Neural cell (in vitro differentiated cells): ENCODE measurements around the gene FGF14. TPM values are rescaled to one million over a fixed set of nuclear protein-coding genes. Genes with fewer than 3 reads are reported as not detected.

Experiments
- H2AFZ ChIP-seq: fragments of 200-600, 300-800 bp; sonication (generic), shearing (Covaris generic); 2 replicates; pipeline ENCODE4 v1.6.0; 2014; ENCODE audit warnings: low read depth, mild to moderate bottlenecking, antibody characterized with exemption, low read length, moderate library complexity
- H3F3A ChIP-seq: fragments of 200-600 bp; shearing (Covaris generic); 2 replicates; pipeline ENCODE4 v1.6.1; 2016; ENCODE audit warnings: mild to moderate bottlenecking, moderate library complexity, mixed read lengths, antibody characterized with exemption, low read length; ENCODE audit not compliant: insufficient read depth, poor library complexity, severe bottlenecking
- H3K27ac ChIP-seq: fragments of 200-600, 300-800 bp; sonication (generic), shearing (Covaris generic); 2 replicates; pipeline ENCODE4 v1.5.1; 2014; ENCODE audit warnings: mild to moderate bottlenecking, low read length, moderate library complexity
- H3K27me3 ChIP-seq: fragments of 300-800, 200-600 bp; sonication (generic), shearing (Covaris generic); 2 replicates; pipeline ENCODE4 v1.6.0; 2014; ENCODE audit warnings: mild to moderate bottlenecking, low read depth, low read length, moderate library complexity; ENCODE audit not compliant: insufficient read depth
- H3K36me3 ChIP-seq: fragments of 300-800, 200-600 bp; sonication (generic), shearing (Covaris generic); 2 replicates; pipeline ENCODE4 v1.5.1; 2014; ENCODE audit warnings: mild to moderate bottlenecking, antibody characterized with exemption, low read length, moderate library complexity; ENCODE audit not compliant: insufficient read depth
- H3K4me2 ChIP-seq: fragments of 300-800, 200-600 bp; sonication (generic), shearing (Covaris generic); 2 replicates; pipeline ENCODE4 v1.6.0; 2014; ENCODE audit warnings: mild to moderate bottlenecking, low read length
- H3K4me3 ChIP-seq: fragments of 300-800, 200-600 bp; sonication (generic), shearing (Covaris generic); 2 replicates; pipeline ENCODE4 v1.5.1; 2014; ENCODE audit warnings: mild to moderate bottlenecking, low read length, moderate library complexity
- H3K79me2 ChIP-seq: fragments of 200-600 bp; shearing (Covaris generic); replicated peaks from 2 replicates; pipeline ENCODE4 v1.6.0; 2014; ENCODE audit warnings: mild to moderate bottlenecking, low read length, moderate library complexity; ENCODE audit not compliant: insufficient read depth
- H3K9ac ChIP-seq: fragments of 300-800, 200-600 bp; sonication (generic), shearing (Covaris generic); 2 replicates; pipeline ENCODE4 v1.6.1; 2016; ENCODE audit warnings: mild to moderate bottlenecking, low read length, mixed read lengths
- H3K9me2 ChIP-seq: fragments of 200-600 bp; shearing (Covaris generic); 2 replicates; pipeline ENCODE4 v1.6.1; 2016; ENCODE audit warnings: mild to moderate bottlenecking, low read length, mixed read lengths; ENCODE audit not compliant: insufficient read depth
- H3K9me3 ChIP-seq: fragments of 200-600, 300-800 bp; sonication (generic), shearing (Covaris generic); 2 replicates; pipeline ENCODE4 v1.6.1; 2016; ENCODE audit warnings: mild to moderate bottlenecking, mixed run types, low read length, moderate library complexity, mixed read lengths
- H4K20me1 ChIP-seq: fragments of 200-600 bp; shearing (Covaris generic); 2 replicates; pipeline ENCODE4 v1.6.1; 2016; ENCODE audit warnings: mild to moderate bottlenecking, mixed run types; ENCODE audit not compliant: insufficient read depth
- EP300 ChIP-seq: fragments of 450-650 bp; conservative IDR thresholded peaks from 2 replicates; pipeline ENCODE4 v1.6.1; 2014; ENCODE audit warnings: antibody characterized with exemption, mild to moderate bottlenecking, moderate library complexity; ENCODE audit not compliant: poor library complexity, severe bottlenecking
- EZH2 ChIP-seq: fragments of 200-600, 300-800 bp; shearing (Covaris generic), sonication (generic); IDR thresholded peaks from 2 replicates; pipeline ENCODE4 v1.6.1; 2014; ENCODE audit warnings: antibody characterized with exemption, low read length, borderline replicate concordance, mild to moderate bottlenecking; ENCODE audit not compliant: insufficient read depth, poor library complexity, severe bottlenecking
- MXI1 ChIP-seq: fragments of 450-650 bp; conservative IDR thresholded peaks from 2 replicates; pipeline ENCODE4 v1.6.1; 2014; ENCODE audit warnings: antibody characterized with exemption, mild to moderate bottlenecking; ENCODE audit not compliant: poor library complexity, severe bottlenecking
- RAD21 ChIP-seq: fragments of 450-650 bp; conservative IDR thresholded peaks from 2 replicates; pipeline ENCODE4 v1.6.1; 2014; ENCODE audit warnings: antibody characterized with exemption, mild to moderate bottlenecking, moderate library complexity
- SMC3 ChIP-seq: fragments of 450-650 bp; conservative IDR thresholded peaks from 2 replicates; pipeline ENCODE4 v1.6.1; 2014; ENCODE audit warnings: antibody characterized with exemption, mild to moderate bottlenecking, moderate library complexity; ENCODE audit not compliant: poor library complexity
- TAF1 ChIP-seq: IDR thresholded peaks from 2 replicates; pipeline ENCODE4 v1.6.1; 2012; ENCODE audit warnings: low read depth
- polyA plus RNA-seq: library from polyadenylated mRNA; depleted of rRNA; stranded (reverse); fragments of >200 nt; gene quantifications from 2 replicates; pipeline ENCODE4 v1.2.3, GENCODE V29; 2014
- TF ChIP-seq, protein P1 (sequence below): fragments of 450-650 bp; IDR thresholded peaks from 2 replicates; pipeline ENCODE4 v1.5.1; 2014; ENCODE audit warnings: antibody characterized with exemption, mild to moderate bottlenecking, moderate library complexity; ENCODE audit not compliant: poor library complexity, severe bottlenecking
- TF ChIP-seq, protein P2 (sequence below): IDR thresholded peaks from 2 replicates; pipeline ENCODE4 v1.6.1; 2012; ENCODE audit warnings: borderline replicate concordance

The FGF14 gene
- polyA plus RNA-seq, 1 donor from 2014 or later: 36.4 TPM

DNA sequence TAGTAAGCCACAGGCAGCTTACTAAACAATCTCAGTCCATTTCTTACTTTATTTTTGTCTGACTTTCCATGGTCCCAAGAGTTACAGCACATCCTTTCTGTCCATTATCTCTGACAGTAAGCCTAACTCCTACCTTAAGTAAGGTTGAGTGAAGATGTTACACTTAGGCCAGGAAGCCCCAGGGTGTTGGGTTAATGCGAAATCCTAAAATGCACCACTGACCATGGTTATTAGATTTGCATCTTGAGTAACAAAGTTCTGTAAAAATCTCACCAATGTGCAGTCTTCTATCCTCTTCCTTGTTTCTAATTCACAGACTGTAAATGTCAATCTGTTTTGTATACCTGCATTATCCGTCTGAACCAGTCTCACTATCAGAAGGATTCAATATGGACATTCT lies 462.5 kb downstream of the FGF14 start:
- H3K79me2 ChIP-seq: no peaks in the 10 kb centered on the region
- H4K20me1 ChIP-seq: no peaks in the 10 kb centered on the region
- no peaks in the 10 kb centered on the region for H3K36me3 ChIP-seq
- no peak overlapping the region for H3K27ac ChIP-seq
- H2AFZ ChIP-seq: no peak overlapping the region
- H3K9me2 ChIP-seq: no peaks in the 10 kb centered on the region
- H3F3A ChIP-seq: no peaks in the 10 kb centered on the region
- H3K4me2 ChIP-seq: no peak overlapping the region
- H3K9ac ChIP-seq: no peak overlapping the region
- H3K4me3 ChIP-seq: no peak overlapping the region
- TF ChIP-seq, protein P1, sequence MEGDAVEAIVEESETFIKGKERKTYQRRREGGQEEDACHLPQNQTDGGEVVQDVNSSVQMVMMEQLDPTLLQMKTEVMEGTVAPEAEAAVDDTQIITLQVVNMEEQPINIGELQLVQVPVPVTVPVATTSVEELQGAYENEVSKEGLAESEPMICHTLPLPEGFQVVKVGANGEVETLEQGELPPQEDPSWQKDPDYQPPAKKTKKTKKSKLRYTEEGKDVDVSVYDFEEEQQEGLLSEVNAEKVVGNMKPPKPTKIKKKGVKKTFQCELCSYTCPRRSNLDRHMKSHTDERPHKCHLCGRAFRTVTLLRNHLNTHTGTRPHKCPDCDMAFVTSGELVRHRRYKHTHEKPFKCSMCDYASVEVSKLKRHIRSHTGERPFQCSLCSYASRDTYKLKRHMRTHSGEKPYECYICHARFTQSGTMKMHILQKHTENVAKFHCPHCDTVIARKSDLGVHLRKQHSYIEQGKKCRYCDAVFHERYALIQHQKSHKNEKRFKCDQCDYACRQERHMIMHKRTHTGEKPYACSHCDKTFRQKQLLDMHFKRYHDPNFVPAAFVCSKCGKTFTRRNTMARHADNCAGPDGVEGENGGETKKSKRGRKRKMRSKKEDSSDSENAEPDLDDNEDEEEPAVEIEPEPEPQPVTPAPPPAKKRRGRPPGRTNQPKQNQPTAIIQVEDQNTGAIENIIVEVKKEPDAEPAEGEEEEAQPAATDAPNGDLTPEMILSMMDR: no peak
- TF ChIP-seq, protein P2, sequence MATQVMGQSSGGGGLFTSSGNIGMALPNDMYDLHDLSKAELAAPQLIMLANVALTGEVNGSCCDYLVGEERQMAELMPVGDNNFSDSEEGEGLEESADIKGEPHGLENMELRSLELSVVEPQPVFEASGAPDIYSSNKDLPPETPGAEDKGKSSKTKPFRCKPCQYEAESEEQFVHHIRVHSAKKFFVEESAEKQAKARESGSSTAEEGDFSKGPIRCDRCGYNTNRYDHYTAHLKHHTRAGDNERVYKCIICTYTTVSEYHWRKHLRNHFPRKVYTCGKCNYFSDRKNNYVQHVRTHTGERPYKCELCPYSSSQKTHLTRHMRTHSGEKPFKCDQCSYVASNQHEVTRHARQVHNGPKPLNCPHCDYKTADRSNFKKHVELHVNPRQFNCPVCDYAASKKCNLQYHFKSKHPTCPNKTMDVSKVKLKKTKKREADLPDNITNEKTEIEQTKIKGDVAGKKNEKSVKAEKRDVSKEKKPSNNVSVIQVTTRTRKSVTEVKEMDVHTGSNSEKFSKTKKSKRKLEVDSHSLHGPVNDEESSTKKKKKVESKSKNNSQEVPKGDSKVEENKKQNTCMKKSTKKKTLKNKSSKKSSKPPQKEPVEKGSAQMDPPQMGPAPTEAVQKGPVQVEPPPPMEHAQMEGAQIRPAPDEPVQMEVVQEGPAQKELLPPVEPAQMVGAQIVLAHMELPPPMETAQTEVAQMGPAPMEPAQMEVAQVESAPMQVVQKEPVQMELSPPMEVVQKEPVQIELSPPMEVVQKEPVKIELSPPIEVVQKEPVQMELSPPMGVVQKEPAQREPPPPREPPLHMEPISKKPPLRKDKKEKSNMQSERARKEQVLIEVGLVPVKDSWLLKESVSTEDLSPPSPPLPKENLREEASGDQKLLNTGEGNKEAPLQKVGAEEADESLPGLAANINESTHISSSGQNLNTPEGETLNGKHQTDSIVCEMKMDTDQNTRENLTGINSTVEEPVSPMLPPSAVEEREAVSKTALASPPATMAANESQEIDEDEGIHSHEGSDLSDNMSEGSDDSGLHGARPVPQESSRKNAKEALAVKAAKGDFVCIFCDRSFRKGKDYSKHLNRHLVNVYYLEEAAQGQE: no peak
- TF ChIP-seq TAF1: no peak
- TF ChIP-seq EZH2: no peak
- TF ChIP-seq RAD21: no peak
- TF ChIP-seq EP300: no peak
- no peak for TF ChIP-seq SMC3
- H3K27me3 ChIP-seq: no peaks in the 10 kb centered on the region
- H3K9me3 ChIP-seq: no peaks in the 10 kb centered on the region

DNA sequence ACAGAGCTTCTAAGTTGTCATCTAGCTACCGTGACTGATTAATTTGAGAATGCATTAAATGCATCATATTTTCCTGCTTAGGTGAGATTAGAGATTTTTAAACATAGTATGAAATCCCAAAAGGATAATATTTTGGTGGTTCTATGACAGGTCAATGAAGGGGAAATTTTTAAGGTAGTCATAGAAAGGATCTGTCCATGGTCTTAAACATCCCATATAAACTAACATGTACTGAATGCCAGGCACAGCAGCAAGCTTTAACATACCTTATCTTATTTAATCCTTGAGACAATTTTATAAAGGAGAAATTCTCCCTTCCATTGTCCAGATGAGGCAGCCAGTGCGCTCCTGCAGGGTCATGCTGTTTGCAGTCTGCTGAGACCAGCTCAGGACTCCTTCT lies 466.0 kb downstream of the FGF14 start:
- TF ChIP-seq EP300 (no peak), SMC3 (no peak), MXI1 (no peak), RAD21 (no peak), EZH2 (no peak)
- TF ChIP-seq, protein P1: no peak
- H3K9ac ChIP-seq: no peak overlapping the region
- H2AFZ ChIP-seq: no peak overlapping the region
- no peaks in the 10 kb centered on the region for H3K9me2 ChIP-seq
- no peaks in the 10 kb centered on the region for H3K9me3 ChIP-seq
- H4K20me1 ChIP-seq: no peaks in the 10 kb centered on the region
- H3K36me3 ChIP-seq: no peaks in the 10 kb centered on the region
- no peaks in the 10 kb centered on the region for H3K27me3 ChIP-seq
- H3K4me2 ChIP-seq: no peak overlapping the region
- H3K27ac ChIP-seq: no peak overlapping the region
- no peaks in the 10 kb centered on the region for H3K79me2 ChIP-seq
- H3K4me3 ChIP-seq: no peak overlapping the region
- H3F3A ChIP-seq: no peaks in the 10 kb centered on the region
